Measurements from ENCODE around the gene PAFAH1B2. TPM values are rescaled to one million over a fixed set of nuclear protein-coding genes. Genes with fewer than 3 reads are reported as not detected.
"Not testable (repeated sequence)": the region's sequence is repeated elsewhere in the genome, so short reads cannot be mapped to it uniquely, and the experiment has no call there.

Gene PAFAH1B2
- total RNA-seq, 2 experiments from 2014 or later: 81.9 to 85.5 TPM

DNA sequence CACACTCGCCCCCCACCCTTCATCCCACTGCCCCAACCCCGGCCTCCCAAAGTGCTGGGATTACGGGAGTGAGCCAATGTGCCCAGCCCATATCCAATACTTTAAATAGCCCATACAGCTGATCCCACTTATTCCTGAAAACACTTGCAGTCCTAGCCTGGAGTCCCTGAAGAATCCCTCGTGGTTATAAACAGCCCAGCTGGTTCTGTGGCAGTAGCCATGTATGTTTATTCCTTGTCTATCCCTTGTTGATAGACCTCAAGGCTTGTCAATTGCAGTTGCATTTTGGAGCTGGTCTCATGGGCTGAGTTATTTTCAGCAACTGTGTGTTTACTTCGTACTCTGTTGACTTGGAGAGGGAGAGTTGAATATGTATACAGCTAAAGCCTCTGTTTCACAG lies 21.5 kb upstream of the PAFAH1B2 start:
- POLR2A ChIA-PET: interaction anchor here (0.6 kb wide), 1 partner anchor 93 kb away, joined by 7 read pairs; no protein-coding TSS in a partner anchor
- CTCF ChIA-PET: interaction anchor here (0.5 to 2.1 kb wide), 3 partner anchors 16 to 221 kb away, joined by 4 to 5 read pairs (median 5); no protein-coding TSS in a partner anchor

DNA sequence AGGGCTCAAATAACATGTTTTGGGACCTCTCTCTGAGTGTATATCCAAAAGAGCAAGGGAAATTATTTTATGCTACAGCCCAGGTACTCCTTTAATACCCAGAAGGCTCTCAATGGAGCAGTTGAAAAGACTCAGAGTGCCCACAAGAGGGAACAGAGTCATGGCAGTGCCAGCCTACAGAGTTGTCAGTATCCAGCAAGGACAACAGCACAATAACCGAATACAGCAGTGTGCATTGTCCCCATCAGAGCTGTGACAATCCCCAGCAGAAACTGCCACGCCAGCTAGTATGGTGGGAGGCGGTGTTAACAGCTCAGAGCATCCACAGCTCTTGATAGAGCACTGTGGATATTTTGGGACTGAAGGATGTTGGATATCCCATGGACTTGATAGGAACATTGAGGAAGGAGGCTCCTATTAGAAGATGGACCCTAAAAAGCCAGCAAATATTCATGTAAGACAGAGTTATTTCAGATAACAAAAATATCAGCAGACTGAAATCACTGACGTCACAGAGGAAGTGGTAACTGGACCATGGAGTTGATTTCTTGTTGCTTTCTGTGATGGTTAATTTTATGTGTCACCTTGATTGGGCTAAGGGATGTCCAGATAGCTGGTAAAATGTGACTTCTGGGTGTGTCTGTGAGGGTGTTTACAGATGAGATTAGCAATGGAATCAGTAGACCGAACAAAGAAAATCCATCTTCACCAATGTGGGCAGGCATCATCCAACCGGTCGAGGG lies 17.7 kb upstream of the PAFAH1B2 start:
- ChIA-PET POLR2A (no interaction called here), CTCF (interaction anchor here (1.2 kb wide), 1 partner anchor 20 kb away, joined by 3 read pairs; no protein-coding TSS in a partner anchor)

DNA sequence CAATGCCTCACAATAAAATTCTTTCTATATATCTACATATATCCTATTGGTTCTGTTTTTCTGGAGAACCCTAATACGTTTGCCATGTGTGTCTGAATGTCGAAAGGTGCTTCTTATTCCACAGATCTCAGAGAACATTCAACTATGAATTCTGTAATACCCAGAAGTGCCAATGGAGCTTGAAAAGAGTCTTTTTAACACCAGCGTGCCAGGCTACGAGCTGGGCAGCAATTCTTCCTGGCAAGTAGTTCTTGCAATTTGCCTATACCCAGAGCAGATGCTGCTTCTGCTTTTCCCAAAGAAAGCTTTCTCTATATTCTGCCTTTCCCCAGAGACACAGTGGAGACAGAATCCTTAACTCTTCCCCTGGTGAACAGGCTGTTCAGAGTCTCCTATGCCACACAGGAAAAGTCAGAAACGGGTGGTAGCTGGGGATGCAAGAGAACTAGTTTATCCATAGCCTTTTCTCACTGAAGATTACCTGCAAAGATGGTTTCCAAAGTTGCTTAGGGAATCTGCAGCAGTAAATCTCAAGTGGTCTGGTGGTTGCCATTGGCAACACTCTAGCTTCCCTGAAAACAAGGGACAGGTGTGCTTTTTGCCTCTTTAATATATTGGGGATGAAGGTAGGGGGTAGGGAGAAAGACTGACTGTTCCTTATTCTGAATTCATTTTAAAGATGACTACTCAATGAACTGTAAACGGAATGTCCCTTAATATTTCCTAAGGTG lies 16.8 kb upstream of the PAFAH1B2 start:
- CTCF ChIA-PET: interaction anchor here (0.5 to 1.2 kb wide), 3 partner anchors 21 to 369 kb away, joined by 3 read pairs; no protein-coding TSS in a partner anchor
- POLR2A ChIA-PET: no interaction called here

DNA sequence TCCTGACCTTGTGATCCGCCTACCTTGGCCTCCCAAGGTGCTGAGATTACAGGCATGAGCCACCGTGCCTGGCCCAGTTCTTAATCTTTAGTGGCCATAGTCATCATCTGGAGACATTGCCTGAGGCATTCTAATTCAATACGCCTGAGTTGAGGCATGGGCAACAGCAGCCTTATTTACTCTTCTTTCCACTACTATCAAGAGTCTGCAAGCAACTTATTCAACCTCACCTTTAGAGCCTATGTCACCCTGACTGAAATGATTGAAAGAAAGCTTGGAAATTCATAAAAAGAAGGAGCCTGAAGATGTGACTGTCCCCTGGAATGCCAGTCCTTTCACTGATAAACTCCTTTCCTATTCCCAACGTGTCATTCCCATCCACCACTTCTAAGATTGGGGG lies 15.8 kb upstream of the PAFAH1B2 start:
- ChIA-PET CTCF (no interaction called here), POLR2A (interaction anchor here (0.6 kb wide), 1 partner anchor 1675 kb away, joined by 5 read pairs; no protein-coding TSS in a partner anchor)

DNA sequence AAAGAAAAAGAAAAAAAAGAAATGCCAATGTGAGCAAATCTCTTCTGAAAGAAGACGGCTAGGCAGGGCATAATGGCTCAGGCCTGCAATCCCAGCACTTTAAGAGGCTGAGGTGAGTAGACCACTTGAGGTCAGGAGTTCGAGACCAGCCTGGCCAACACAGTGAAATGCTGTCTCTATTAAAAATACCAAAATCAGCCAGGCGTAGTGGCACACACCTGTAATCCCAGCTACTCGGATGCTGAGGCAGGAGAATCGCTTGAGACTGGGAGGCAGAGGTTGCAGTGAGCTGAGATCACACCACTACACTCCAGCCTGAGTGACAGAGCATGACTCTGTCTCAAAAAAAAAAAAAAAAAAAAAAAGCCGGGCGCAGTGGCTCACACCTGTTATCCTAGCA lies 13.7 kb upstream of the PAFAH1B2 start:
- CTCF ChIA-PET: interaction anchor here (0.7 kb wide), 2 partner anchors 10 to 916 kb away, joined by 3 read pairs; no protein-coding TSS in a partner anchor
- POLR2A ChIA-PET: not testable (repeated sequence)

DNA sequence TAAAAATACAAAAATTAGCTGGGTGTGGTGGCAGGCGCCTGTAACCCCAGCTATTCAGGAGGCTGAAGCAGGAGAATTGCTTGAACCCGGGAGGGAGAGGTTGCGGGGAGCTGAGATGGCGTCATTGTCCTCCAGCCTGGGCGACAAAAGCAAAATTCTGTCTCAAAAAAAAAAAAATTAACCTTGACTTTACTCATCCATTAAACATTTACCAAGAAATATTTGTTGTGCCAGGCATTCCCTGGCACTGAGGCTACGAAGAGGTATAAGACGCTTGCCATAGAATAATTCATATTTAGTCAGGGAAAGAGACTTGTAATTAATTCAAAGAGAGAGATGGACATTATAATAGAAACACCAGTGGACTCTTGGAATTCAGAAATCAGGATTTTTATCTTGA lies 13.2 kb upstream of the PAFAH1B2 start:
- POLR2A ChIA-PET: no interaction called here
- CTCF ChIA-PET: interaction anchor here (0.7 kb wide), 1 partner anchor 917 kb away, joined by 3 read pairs; no protein-coding TSS in a partner anchor

DNA sequence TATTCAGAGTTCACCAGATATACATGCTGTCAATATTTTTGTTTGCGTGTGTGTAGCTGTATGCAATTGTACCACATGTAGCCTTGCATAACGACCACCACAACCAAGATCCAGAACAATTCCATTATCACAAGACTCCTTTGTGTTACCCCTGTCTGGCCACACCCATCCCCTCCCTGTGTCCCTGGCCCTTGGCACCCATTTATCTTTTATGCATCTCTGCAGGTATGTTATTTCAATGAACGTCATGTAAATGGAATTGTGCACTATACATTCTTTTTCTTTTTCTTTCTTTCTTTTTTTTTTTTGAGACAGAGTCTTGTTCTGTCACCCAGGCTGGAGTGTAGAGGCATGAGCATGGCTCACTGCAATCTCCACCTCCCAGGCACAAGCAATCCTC lies 9.7 kb upstream of the PAFAH1B2 start:
- POLR2A ChIA-PET: no interaction called here
- CTCF ChIA-PET: no interaction called here

DNA sequence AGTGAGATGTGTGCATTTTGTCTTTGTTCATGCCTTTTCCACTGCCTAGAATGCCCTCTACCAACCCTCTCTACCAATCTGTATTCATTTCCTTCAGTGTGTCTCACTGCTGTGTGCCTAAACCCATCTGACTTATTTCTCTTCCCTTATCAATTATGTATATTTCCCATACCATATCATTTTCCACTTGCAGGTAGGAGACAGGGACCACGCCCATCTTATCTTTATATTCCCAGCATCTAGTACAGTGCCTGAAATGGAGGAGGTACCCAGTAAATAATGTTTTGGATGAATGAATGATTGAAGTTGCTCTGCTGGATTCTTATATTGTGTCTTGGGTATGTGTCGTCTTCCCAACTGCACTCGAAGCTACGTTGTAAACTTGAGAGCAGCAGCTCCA lies 9.1 kb upstream of the PAFAH1B2 start:
- POLR2A ChIA-PET, CTCF ChIA-PET: not testable (repeated sequence)

DNA sequence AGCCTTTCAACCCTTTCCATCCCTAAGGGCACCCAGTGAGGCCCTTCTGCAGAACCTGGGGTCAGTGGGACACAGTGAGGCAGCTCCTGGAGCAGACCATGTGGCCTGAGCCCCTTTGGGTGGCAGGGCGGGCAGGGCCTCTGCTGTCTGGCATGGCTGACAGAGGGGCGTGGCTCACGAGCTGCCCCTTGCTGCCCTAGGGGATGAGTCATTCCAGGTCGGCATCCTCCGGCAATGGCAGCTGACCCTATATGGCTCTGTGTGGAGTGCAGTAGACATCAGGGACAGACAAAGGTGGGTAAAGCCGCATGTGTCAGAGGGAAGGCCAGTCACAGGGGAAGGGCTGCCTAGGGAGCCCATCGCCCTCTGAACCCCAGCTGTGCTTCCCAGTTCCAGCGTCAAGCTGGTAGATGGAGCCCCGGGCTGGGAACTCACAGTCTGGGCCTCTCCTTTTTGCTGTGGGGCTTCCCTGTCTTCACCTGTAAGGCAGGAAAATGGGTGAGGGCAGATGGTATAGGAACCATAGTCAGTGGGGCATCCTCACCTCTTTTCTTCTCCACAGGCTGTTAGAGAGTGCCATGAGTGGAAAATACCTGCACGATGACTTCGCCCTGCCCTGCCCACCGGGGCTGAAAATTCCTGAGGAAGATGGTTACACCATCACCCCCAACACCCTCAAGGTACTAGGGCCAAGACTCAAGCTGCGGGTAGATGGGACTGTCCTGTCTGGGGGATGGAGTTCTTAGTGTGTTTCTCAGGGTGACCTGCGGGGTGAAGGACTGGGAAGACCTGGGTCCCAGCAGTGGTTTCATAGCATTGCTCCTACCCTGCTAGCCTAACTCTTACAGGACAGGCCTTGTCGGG lies 6.6 kb upstream of the PAFAH1B2 start:
- CTCF ChIA-PET: interaction anchor here (1.3 kb wide), 1 partner anchor 15 kb away, joined by 5 read pairs; no protein-coding TSS in a partner anchor

DNA sequence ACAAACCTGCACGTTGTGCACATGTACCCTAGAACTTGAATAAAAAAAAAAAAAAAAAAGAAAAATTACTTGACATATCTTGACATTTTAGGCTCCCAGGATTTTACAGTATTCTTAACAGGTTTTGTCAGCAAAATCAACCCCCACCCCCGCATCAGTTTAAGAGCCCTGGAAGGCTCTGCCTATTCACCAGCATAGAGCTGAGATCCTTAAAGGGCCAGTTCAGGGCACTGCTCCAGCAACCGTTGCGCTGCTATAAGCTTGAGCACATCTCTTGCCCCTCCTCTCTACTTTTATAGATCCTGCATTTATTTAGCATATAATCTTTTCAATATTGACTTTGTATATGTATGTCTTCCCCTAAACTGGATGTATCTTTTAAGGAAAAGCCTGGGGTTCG lies 697 bp upstream of the PAFAH1B2 start:
- POLR2A ChIA-PET: interaction anchor here (0.6 to 1.6 kb wide), 4 partner anchors 35 to 840 kb away, joined by 4 to 10 read pairs (median 7); partner anchors contain the start of genes PCSK7, RNF214 and SIDT2
- CTCF ChIA-PET: interaction anchor here (0.8 to 2.4 kb wide), 2 partner anchors 83 to 88 kb away, joined by 3 to 8 read pairs; partner anchors contain the start of gene PCSK7

More for the DNA sequence above, 6.6 kb upstream of the PAFAH1B2 start:
- POLR2A ChIA-PET: not testable (repeated sequence)

DNA sequence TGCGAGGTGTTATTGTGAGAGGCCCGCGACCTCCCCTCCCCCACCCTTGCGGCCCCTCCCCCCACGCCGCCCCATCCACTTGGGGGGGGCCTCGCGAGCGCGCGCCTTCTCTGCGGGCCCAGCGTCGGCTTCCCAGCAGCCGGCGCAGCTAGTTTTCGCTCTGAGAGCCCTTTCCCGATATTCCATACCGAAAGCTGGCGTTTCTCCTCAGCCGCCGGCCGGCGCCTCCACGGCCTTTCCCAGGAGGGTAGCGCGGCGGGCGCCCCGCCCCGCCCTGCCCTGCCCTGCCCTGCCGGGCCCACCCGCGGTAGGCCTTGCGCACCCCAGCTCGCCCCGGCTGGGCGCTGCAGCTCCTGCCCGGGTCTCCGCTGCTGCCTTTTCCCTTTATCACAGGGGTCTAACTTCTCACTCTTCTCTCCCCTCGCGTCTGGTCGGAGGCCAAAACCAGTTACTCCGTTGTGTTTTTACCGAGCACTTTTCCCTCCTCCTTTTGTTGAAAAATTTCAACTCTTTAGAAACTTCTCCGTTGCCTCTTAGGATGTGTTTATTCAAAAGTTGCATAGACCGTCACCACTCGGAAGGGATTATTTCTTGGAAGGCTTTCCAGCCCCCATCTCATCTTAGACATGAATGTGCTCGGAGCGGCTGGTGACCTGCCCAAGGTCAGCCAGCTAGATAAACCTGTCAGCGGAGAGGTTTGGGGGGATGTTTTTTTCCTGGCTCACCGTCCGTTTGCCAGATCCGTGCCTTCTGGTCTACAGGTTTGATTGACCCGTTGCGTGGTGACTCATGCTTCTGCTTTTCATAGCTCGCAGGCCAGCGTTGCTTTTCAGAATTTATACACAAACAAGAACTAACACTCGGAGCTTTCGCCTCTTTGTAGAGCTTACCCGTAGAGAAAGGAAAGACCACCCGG lies 648 bp downstream of the PAFAH1B2 start:
- POLR2A ChIA-PET: interaction anchor here (0.5 to 1.6 kb wide), 9 partner anchors 21 to 371 kb away, joined by 3 to 10 read pairs (median 4); partner anchors contain the start of genes CEP164, PCSK7, RNF214 and SIDT2

DNA sequence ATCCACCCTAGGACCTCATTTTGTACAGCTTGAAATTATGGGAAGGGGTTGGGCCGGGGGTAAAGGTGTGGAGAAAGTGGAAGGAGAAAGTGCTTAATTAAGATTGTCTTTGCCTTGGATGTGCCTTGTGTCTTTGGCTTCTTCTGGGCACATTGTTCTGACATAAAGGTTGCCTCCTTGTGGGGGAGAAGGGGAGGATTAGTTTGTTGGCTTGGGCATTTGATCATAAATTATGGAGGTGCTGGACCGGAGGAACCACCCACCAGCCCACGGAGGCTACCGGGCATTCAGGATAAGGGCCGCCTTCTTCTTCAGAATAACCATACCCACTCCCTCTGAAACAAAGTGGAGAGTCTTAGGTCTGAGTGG lies 1.3 kb downstream of the PAFAH1B2 start:
- ChIA-PET POLR2A (interaction anchor here (0.9 to 1.0 kb wide), 3 partner anchors 33 to 332 kb away, joined by 3 read pairs; partner anchors contain the start of genes CEP164 and SIDT2), CTCF (interaction anchor here (0.7 to 2.4 kb wide), 3 partner anchors 81 to 715 kb away, joined by 3 to 8 read pairs (median 3); no protein-coding TSS in a partner anchor)

More for the DNA sequence above, 648 bp downstream of the PAFAH1B2 start:
- CTCF ChIA-PET: interaction anchor here (0.8 to 2.4 kb wide), 4 partner anchors 21 to 235 kb away, joined by 3 to 8 read pairs (median 4); no protein-coding TSS in a partner anchor

DNA sequence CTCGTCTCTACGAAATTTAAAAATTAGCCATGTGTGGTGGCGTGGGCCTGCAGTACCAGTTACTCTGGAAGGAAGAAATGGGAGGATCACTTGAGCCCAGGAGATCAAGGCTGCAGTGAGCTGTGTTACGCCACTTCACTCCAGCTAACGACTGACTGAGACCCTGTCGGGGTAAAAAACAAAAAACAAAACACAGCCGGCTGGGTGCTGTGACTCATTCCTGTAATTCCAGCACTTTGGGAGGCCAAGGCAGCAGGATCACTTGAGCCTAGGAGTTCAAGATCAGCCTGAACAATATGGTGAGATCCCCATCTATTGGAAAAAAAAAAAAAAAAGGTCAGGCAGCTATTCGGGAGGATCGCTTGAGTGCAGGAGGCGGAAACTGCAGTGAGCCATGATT lies 2.4 kb downstream of the PAFAH1B2 start:
- ChIA-PET POLR2A (no interaction called here), CTCF (no interaction called here)

DNA sequence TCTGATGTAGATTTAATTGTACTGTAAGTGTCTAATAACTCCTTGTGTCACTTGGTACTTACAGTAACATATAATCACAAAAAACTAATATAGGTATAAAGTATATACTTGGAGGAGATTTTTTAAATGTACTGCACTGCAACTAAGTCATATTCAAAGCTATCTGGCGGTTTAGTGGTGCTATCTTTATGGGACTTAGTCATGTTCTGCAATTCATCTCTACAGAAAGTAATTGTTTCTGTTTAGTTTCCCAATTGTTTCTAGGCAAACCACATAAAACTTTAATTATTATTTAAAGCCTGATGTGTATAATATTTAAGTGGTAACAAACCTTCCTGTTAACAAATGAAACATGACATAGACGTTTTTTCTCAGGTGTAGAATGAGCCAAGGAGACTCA lies 8.0 kb downstream of the PAFAH1B2 start:
- ChIA-PET POLR2A (interaction anchor here (0.8 kb wide), 1 partner anchor 27 kb away, joined by 4 read pairs; the partner anchor contains the start of gene SIDT2), CTCF (interaction anchor here (0.8 kb wide), 1 partner anchor 27 kb away, joined by 3 read pairs; the partner anchor contains the start of gene SIDT2)

DNA sequence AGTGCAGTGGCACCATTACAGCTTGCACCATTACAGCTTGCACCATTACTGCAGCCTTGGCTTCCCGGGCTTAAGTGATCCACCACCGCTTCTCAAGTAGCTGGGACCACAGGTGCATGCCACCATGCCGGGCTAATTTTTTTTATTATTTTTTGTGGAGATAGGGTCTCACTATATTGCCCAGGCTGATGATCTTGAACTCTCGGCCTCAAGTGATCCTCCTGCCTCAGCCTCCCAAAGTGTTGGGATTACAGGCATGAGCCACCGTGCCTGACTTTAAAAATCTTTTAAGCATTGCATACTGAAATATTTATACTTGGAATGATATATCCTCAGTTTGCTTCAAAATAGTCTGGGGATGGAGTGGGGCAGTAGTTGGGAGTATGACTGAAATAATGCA lies 10.4 kb downstream of the PAFAH1B2 start:
- ChIA-PET CTCF (no interaction called here), POLR2A (no interaction called here)

DNA sequence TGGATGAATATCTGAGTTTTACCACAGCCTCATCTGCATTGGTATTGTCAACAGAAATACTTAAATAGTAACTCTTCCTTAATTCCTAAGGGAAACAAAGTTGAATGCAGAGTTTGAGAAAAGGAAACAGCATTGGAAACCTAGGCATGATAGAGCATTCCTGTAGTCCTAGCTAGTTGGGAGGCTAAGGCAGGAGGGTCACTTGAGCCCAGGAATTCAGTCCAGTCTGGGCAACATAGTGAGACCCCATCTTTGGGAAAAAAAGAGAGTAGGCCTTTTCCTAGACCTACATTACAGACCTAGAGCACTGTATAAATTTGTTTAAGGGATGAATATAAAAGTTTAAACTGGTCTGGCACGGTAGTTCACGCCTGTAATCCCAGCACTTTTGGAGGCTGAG lies 13.4 kb downstream of the PAFAH1B2 start:
- POLR2A ChIA-PET: interaction anchor here (0.7 kb wide), 1 partner anchor 36 kb away, joined by 5 read pairs; no protein-coding TSS in a partner anchor

DNA sequence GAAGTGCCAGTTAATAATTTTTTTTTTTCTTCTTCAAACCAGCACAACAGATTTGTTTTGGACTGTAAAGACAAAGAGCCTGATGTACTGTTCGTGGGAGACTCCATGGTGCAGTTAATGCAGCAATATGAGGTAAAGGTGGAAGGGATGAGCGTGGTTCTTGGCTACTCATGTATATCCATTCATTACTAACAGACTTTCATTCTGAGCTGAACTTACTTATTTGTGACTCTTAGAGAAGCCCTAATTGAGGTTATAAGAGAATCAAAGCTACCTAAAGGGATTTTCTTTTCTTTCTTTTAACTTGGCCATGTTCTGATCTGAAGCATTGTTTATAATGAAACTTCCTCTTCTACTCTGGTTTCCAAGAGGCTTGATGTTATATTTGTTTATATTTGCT lies 15.8 kb downstream of the PAFAH1B2 start:
- ChIA-PET POLR2A (interaction anchor here (0.6 kb wide), 1 partner anchor 37 kb away, joined by 5 read pairs; no protein-coding TSS in a partner anchor), CTCF (no interaction called here)

More for the DNA sequence above, 13.4 kb downstream of the PAFAH1B2 start:
- CTCF ChIA-PET: interaction anchor here (0.7 kb wide), 1 partner anchor 14 kb away, joined by 3 read pairs; no protein-coding TSS in a partner anchor

DNA sequence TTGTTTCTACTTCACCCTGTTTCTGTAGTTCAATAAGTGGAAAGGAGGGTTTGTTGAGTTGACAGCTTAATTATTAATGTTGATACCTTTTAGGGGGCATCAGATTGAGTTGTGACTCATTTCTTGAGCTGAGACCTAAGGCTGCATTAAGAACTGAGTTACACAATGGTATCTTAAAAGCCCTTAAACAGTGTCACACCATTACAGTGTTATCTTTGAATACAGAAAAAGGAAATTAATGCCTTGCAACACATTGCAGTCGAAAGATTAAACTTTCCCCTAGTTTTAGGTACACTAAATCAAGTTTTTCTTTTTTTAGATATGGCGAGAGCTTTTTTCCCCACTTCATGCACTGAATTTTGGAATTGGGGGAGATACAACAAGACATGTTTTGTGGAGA lies 16.7 kb downstream of the PAFAH1B2 start:
- ChIA-PET CTCF (no interaction called here), POLR2A (interaction anchor here (0.5 to 0.6 kb wide), 2 partner anchors 9 to 36 kb away, joined by 4 to 5 read pairs; no protein-coding TSS in a partner anchor)
